GM19099 (cell line): ENCODE data around the gene DNAJC11.
A peak's percentile ranks its signal among the peaks of the same experiment; 100 is the strongest.

Source experiments
- POLR2A ChIP-seq: IDR thresholded peaks from 3 replicates; pipeline ENCODE4 v1.6.1; 2011; ENCODE audit warnings: low read depth; ENCODE audit not compliant: insufficient read length; ENCODE audit errors: extremely low read depth

DNAJC11 gene

GRCh38 chr1:6603238-6603914, 98.2 kb downstream of the DNAJC11 start:
- TF ChIP-seq POLR2A = no peak

DNA sequence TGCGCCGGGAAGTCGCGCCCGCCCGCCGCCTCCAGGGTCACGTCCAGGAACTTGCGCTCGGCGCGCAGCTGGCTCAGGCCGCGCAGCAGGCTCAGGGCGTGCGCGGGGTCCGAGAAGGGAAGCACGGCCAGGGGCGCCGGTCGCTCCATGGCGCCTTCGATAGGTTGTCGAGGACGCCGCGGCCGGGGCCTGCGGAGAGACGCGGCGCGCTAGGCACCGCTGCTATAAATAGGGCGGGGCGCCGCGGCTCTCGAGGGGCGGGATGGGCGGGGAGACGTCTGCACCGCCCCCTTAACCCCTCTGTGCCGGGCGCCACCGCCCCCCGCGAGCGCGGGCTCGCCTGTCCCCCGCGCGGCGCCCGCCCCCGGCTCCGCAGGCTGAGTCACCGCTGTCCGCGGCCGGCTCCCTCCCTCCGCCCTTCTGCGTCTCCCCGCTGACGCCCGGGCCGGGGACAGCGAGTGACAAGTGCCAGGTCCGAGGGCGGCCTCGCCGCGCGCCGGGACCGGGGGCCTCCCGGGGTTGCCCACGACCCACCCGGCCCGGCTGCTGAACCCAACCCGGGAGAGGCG, 98.9 kb downstream of the DNAJC11 start, which contains the start of gene KLHL21:
TSS of gene KLHL21 (minus strand) at position 201 of the 569 bp plus-strand sequence. CDS start at position 149, 52 bp downstream.
- peak; percentile 90 for TF ChIP-seq POLR2A

- no peak for TF ChIP-seq POLR2A
These were observed 99.5 kb downstream of the DNAJC11 start for GRCh38 chr1:6601923-6602668.

DNA sequence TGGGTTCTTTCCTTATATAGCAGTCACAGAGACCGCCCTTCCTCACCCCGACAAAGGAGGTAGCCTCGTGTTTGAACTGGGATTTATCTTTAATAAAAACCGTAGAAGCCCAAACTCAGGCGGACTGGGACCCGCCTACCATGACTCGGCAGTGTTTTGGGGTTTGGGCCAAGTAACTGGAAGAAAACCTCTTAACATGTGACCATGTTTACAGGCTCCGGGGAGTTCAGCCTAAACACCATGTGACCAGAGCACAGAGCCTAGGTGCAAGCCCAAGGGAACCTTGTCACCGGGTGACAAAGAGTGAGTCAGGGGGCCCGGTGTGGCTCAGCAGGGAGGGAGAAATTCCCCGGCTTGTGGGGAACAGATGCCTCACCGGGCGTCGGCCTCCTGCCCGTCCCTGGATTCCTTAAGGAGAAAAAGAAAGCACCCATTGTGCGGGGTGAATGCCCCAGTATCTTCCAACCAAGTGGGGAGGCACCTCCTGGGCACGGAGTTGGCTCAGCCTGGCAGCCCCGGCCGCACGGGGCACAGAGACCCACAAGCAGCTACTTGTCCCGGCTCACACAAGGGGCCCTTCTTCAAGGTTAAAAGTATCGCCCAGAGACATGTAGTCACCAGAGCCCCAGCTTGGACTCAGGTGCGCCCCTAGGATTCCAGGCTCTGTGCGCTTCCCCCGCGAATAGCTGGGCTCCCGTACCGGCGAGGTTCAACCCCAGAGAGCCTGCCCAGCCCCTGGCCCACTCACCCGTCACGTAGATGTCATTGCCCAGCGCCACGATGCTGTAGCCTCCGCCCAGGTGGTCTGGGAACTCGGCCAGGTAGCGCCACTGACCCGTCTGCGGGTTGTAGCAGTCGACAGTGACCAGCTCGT, 100.3 kb downstream of the DNAJC11 start:
- TF ChIP-seq POLR2A = peak; percentile 11

GRCh38 chr1:6600410-6601048, 101.1 kb downstream of the DNAJC11 start:
- no peak for TF ChIP-seq POLR2A

DNA sequence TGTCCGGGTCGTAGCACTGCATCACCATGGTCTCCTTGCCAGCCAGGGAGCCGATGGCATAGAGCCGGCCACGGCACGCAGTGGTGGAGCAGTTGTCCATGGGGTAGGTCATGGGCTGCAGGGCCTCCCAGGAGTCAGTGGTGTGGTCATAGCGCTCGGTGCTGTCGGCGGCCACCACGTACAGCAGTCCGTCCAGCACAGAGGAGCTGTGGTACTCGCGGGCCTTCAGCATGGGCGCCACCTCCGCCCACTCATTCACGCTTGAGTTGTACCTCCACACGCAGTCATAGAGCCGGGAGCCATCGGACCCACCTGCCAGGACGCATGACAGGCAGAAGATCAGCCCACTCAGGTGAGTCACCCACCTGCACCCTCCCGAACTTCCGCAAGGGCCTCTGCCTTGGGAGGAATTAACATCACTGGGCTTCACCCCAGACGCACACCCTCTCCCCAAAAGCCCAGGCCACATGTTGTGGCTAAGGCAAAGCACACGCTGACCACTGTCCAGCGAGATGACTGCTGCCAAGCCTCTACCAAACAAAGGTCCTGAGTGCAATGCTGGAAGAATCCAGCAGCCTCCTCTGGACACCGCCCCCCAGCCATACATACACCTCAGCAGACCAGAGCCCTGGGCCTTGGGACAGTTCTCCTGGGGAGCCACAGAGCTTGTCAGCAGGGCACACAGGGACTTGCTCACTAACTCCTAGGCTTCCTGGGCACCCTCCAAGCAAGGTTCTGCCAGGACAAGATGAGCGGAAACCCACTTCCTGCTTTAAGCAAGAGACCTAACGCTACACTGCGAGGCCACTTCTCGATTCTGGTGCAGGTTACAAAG, 102.3 kb downstream of the DNAJC11 start:
- no peak for TF ChIP-seq POLR2A

DNA sequence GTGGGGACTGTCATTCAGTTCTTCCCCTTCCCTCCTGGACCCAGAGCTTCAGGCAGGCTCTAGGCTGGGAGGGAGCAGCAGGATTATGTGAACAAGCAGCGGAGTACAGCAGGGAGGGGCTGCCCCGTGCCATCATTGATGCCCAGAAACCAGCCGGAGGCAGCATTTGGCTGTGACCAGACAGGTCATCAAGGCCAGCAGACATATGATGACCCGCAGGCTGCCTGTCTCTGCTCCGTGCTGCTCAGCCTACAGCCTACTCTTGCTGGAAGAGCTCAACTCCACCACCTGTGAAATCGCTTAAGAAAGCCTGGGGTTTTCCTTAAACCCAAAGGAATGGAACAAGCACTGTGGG, 103.9 kb downstream of the DNAJC11 start:
- TF ChIP-seq POLR2A = no peak

DNA sequence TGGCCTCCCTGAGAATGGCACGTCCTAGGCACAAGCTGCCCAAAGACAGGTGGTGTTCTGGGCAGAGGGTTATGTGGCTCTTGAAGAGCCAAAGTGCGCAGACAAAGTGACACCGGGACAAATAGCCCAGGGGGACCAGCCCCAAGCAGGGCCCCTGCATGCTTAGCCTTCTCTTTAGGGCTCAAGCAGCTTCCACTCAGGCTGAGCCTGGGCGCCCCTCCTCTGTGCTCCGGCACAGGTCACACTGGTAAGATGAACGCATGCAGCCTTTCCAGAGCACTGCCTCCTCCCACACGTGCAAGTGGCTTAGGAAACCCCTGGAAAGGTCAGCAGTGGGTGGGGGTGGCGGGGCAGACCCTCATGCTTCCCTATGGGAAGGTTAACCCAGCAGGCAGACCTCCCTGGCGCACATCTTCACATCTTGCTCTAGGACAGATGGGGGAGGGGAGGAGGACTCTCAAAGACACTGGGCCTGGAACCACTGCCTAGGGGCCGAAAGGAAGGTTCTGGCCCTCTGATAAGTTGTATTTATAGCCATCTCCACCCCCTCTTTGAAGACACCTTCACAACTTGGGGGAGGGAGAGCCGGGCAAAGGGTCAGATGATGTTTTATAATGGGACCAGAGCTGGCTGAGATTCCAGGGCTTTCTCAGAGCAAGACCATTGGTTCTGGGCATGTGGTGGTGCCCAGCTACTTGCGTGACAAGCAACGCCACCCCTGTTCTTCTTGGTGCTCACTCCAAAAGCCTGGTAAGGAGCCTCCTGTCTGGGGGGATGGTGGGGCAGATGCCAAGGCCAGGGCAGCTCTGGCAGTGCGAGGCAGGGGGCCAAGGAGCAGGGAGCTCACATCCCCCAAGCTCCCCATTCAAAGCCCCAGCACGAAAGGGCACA, 104.5 kb downstream of the DNAJC11 start:
- no peak for TF ChIP-seq POLR2A

DNA sequence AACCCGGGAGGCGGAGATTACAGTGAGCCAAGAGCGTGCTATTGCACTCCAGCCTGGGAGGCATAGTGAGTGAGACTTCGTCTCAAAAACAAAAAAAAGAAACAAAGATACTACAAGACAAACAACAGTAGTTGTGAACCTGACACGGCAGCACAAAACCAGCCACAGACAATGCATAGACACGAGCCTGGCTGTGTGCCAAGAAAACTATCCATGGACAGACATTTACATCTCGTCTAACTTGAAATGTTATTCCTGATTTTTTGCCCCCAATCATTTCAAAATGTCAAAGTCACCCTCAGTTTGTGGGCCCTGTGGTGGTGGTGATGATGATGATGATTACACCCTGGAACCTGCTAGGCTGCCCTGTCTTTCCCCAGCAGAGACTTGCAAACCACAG, 105.3 kb downstream of the DNAJC11 start:
- no peak for TF ChIP-seq POLR2A

- TF ChIP-seq POLR2A = no peak
These were observed 106.5 kb downstream of the DNAJC11 start for GRCh38 chr1:6594977-6595740.

GRCh38 chr1:6593810-6594209, 107.8 kb downstream of the DNAJC11 start:
- no peak for TF ChIP-seq POLR2A
